22Rv1 (cell line): ENCODE data around the gene ENTHD1.

Experiments
- H3K27ac ChIP-seq: fragments of 450-650 bp; 2 replicates; pipeline ENCODE4 v1.5.1; 2017
- CTCF ChIP-seq: fragments of 450-650 bp; IDR thresholded peaks from 2 replicates; pipeline ENCODE4 v1.5.1; 2017; ENCODE audit warnings: mild to moderate bottlenecking
- ZFX ChIP-seq: fragments of 450-650 bp; IDR thresholded peaks from 2 replicates; pipeline ENCODE4 v1.6.1; 2017; ENCODE audit warnings: antibody characterized with exemption, borderline replicate concordance

The ENTHD1 gene

GRCh38 chr22:39924286-39924685 is 30.7 kb upstream of the ENTHD1 start:
- no peak overlapping the region for H3K27ac ChIP-seq
- no peak for TF ChIP-seq CTCF
- no peak for TF ChIP-seq ZFX

- H3K27ac ChIP-seq, result no peak overlapping the region
- TF ChIP-seq ZFX (no peak), CTCF (no peak)
These were observed 30.1 kb upstream of the ENTHD1 start for GRCh38 chr22:39923696-39924095.

DNA sequence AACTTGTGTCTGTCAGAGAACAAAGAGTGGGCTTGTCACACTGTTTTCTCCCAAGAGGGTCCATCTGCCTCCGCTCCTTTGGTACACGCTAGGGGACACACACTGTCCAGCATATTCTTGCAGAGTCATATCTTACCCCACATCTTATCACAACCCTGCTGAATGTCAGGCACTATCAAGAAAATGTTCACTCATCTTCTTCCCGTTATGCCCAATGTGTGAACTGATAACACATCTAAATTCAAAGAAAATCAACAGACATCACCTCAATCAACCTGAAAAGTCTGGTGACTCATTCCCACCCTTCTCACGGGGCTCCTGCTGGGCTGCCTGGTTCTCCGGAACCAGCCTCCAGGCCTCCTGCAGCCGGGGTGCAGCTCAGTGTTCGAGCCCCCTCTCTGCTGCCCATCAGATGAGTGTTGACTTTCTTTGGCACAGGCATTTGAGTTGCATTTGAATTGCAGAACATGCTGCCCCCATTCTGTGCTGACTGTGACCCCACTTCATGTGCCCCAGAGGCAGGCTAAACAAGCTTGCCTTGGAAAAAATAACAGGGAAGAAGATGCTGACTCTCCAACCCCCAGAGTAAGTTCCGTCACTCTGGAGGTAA is 26.7 kb upstream of the ENTHD1 start:
- TF ChIP-seq ZFX, result no peak
- TF ChIP-seq CTCF, result no peak
- H3K27ac ChIP-seq, result no peak overlapping the region

GRCh38 chr22:39917776-39918495 is 24.4 kb upstream of the ENTHD1 start:
- TF ChIP-seq CTCF, result no peak
- no peak for TF ChIP-seq ZFX
- H3K27ac ChIP-seq, result no peak overlapping the region

DNA sequence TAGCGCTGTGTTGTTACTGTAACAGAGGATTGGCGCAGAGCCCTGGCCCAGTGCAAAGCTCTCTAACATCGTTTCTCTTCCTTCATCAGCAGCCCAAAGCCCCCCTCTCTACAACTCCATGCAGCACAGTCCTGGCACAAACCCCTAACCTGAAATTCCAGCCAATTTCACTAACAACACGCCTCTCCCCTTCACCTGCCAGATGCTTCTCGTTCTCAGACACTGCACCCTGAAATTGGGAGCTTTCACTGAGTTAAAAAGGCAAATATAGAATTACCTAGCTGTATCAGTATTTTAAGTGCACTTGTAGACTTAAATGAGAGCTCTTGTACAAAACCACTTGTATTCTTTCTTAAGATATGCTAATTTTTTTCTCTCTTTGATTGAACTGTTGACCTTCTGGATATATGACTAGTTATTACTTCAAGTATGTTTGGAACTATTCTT is 23.7 kb upstream of the ENTHD1 start:
- TF ChIP-seq ZFX (no peak), CTCF (no peak)
- no peak overlapping the region for H3K27ac ChIP-seq

DNA sequence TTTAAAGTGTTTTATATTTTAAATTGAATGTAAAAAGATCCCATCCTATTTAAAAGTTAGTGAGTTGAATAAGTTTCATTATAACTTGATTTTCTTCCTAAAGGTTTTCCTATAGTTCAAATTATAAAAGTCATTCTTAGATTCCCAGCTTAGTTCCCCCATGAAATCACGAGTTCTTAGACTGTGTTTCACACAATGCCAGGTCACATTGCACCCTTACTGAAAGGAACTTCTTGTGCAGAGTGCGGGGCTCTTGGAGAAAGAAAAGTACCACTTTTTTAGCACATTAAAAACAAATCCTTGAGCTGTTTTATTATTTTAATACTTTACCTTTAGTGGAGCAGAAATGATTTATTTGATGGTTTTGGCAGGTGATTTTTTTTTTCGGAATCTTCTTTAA is 22.9 kb upstream of the ENTHD1 start:
- no peak for TF ChIP-seq ZFX
- no peak for TF ChIP-seq CTCF
- H3K27ac ChIP-seq, result no peak overlapping the region

DNA sequence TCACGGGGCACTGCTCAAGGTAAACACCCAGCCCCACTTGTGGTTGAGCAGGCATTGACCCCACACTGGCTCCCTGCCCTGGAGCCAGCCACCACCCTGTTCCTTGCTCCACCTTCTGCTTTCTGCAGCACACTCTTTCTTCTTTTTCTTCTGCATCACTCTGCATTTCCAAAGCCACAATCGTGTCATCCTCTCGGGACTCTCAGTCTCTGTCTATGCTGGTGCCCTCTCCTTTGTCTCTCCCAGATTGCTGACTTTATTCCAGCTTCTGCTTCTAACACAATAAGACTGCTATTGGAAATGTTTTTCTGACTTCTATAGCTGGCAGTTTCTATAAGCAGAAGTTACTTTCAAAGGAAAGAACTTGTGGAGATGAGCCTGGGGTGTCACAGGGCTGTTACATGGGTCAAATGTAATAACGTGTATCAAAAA is 21.8 kb upstream of the ENTHD1 start:
- H3K27ac ChIP-seq, result no peak overlapping the region
- TF ChIP-seq ZFX (no peak), CTCF (no peak)
